Muscle layer of duodenum (tissue), 2 donors: Measurements from ENCODE around the gene KRTAP1-1.
"Not testable (repeated sequence)": the region's sequence is repeated elsewhere in the genome, so short reads cannot be mapped to it uniquely, and the experiment has no call there.

Source experiments
- H3K27ac ChIP-seq: one replicate; pipeline ENCODE4 v1.7.0; 2013; ENCODE audit warnings: mild to moderate bottlenecking, low read length
- H3K27me3 ChIP-seq: one replicate; pipeline ENCODE4 v1.7.0; 2013; ENCODE audit warnings: low read depth, mild to moderate bottlenecking, control low read depth, low read length
- H3K36me3 ChIP-seq, 2 donors: one replicate each; pipeline ENCODE4 v1.7.0; 2013; ENCODE audit warnings: low read length in 2 of 2, control low read depth in 1 of 2, mild to moderate bottlenecking in 1 of 2; ENCODE audit not compliant: insufficient read depth in 2 of 2, control insufficient read depth in 1 of 2
- H3K4me1 ChIP-seq, 2 donors: one replicate each; pipeline ENCODE4 v1.7.0; 2013; ENCODE audit warnings: low read length in 2 of 2, mild to moderate bottlenecking in 2 of 2, control low read depth in 1 of 2, moderate library complexity in 1 of 2; ENCODE audit not compliant: insufficient read depth in 2 of 2, control insufficient read depth in 1 of 2
- H3K4me3 ChIP-seq, 2 donors: one replicate each; pipeline ENCODE4 v1.7.0; 2013; ENCODE audit warnings: low read length in 2 of 2, low read depth in 1 of 2, mild to moderate bottlenecking in 1 of 2
- H3K9me3 ChIP-seq, 2 donors: one replicate each; pipeline ENCODE4 v1.7.0; 2013; ENCODE audit warnings: low read length in 2 of 2, control low read depth in 1 of 2, mild to moderate bottlenecking in 1 of 2; ENCODE audit not compliant: control insufficient read depth in 1 of 2
- donor health status: healthy.

Gene KRTAP1-1, protein sequence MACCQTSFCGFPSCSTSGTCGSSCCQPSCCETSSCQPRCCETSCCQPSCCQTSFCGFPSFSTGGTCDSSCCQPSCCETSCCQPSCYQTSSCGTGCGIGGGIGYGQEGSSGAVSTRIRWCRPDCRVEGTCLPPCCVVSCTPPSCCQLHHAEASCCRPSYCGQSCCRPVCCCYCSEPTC

DNA sequence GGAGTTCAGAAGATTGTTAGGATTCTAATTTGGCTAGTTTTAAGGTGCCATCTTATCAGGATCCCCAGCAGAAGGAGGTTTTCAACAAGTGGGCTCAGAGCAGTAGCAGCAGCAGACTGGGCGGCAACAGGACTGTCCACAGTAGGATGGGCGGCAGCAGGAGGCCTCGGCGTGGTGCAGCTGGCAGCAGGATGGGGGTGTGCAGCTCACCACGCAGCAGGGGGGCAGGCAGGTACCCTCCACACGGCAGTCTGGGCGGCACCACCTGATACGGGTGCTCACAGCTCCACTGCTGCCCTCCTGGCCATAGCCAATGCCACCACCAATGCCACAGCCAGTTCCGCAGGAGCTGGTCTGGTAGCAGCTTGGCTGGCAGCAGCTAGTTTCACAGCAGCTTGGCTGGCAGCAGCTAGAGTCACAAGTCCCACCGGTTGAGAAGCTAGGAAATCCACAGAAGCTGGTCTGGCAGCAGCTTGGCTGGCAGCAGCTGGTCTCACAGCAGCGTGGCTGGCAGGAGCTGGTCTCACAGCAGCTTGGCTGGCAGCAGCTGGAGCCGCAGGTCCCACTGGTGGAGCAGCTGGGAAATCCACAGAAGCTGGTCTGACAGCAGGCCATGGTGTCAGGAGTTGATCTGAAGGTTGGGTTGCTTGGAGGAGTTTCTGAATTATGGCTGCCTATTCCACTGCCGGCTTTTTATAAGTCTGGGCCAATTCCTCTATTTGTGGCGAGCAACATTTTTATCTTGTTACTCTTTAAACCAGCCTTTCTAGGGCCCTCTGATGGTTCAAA, at the start of gene KRTAP1-1:
Gene KRTAP1-1, minus strand, starts transcription at position 668 of the 789 bp plus-strand sequence. Its CDS starts 53 bp downstream, at position 615.
- H3K4me3 ChIP-seq, H3K27ac ChIP-seq, H3K9me3 ChIP-seq, H3K27me3 ChIP-seq, H3K4me1 ChIP-seq, H3K36me3 ChIP-seq: not testable (repeated sequence)

DNA sequence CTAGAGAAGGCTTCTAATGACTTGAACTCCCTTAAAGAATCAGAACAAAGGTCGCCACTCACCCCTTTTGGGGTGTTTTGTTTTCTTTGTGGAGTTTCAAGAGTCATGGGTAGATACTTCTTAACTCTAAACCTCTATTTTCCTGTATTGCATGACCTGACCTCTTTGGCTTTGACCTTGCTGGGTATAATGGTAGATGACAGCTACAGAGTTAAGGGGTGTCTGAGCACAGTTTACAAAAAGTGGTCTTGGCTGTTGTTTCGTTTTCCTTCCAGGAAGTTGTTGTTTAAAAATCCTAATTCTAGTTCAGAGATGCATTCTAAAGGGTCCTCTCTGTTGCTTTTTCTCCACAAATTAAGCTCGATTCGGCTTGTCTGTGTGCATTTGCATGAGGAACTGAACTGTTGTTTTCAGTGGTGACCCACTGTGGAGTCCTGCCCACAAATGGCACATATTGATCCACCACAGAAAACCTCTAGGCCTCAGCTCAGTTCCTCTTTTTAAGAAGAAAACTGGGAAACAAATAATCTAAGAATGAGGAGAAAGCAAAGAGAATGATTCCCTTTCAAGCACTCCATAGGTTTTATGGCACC, 47.6 kb upstream of the KRTAP1-1 start:
- H3K9me3 ChIP-seq, H3K27me3 ChIP-seq, H3K27ac ChIP-seq, H3K36me3 ChIP-seq, H3K4me3 ChIP-seq, H3K4me1 ChIP-seq: not testable (repeated sequence)

DNA sequence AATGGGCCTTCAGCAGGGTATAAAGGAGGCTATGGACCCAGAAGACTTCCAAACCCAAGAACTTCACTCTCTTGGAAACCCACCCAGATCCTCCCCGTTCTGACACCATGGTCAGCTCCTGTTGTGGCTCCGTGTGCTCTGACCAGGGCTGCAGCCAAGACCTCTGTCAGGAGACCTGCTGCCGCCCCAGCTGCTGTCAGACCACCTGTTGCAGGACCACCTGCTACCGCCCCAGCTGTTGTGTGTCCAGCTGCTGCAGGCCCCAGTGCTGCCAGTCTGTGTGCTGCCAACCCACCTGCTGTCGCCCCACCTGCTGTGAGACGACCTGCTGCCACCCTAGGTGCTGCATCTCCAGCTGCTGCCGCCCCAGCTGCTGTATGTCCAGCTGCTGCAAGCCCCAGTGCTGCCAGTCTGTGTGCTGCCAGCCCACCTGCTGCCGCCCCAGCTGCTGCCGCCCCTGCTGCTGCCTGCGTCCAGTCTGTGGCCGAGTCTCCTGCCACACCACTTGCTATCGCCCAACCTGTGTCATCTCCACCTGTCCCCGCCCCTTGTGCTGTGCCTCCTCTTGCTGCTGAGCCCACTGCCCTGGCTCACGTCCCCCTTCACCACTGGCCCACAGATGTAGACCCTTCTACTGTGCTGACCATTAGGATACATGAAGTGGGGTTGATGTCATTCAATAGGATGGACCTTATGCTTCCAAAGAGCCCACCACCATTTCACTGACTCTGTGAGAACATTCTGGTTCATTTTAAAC, 43.0 kb upstream of the KRTAP1-1 start, which contains the start of gene KRTAP4-7:
Gene KRTAP4-7, plus strand, starts transcription at position 51 of the 757 bp plus-strand sequence. Its CDS starts 57 bp downstream, at position 108.
- H3K4me1 ChIP-seq, H3K27ac ChIP-seq, H3K27me3 ChIP-seq, H3K9me3 ChIP-seq, H3K36me3 ChIP-seq, H3K4me3 ChIP-seq: not testable (repeated sequence)

DNA sequence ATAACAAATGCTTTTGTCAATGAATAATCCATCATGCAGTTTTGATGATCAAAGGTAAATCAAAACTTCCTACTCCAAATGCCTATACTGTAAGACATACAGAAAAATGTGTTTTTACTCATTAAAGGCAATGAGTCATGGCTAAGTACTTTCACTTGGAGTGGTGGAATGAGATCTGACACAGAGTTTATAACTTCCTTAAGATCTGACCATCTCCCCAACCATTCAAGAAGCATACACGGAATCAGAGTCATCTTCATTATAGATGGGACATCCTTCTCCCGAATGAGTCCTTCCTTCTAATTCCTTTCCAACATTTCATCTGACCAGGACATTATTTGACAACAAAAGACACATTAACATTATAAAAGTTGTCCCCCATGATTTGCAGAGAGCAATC, 42.2 kb upstream of the KRTAP1-1 start:
- not testable (repeated sequence) for H3K9me3 ChIP-seq, H3K27me3 ChIP-seq, H3K36me3 ChIP-seq, H3K4me1 ChIP-seq, H3K27ac ChIP-seq, H3K4me3 ChIP-seq

DNA sequence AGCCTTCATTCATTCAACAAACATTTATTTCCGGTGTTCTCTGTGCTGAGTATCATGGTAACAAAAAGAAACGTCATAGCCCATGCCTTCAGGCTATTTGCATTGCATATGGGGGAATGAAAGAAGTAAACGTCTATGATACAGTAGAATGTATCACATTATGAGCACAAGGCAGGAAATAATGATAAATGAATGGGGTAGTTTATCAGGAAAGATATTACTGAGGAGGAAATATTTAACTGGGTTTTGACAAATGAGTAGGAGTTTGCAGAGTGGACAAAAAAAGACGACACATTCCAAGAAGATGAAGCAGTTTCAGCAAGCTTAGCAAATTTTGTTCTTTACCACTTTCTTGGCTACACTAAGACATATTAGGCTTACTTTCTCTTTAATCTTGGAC, 41.4 kb upstream of the KRTAP1-1 start:
- H3K4me3 ChIP-seq: no peak overlapping the region
- no peaks in the 10 kb centered on the region for H3K4me1 ChIP-seq
- H3K36me3 ChIP-seq: no peaks in the 10 kb centered on the region
- H3K27me3 ChIP-seq: no peaks in the 10 kb centered on the region
- H3K9me3 ChIP-seq: no peaks in the 10 kb centered on the region
- no peak overlapping the region for H3K27ac ChIP-seq

DNA sequence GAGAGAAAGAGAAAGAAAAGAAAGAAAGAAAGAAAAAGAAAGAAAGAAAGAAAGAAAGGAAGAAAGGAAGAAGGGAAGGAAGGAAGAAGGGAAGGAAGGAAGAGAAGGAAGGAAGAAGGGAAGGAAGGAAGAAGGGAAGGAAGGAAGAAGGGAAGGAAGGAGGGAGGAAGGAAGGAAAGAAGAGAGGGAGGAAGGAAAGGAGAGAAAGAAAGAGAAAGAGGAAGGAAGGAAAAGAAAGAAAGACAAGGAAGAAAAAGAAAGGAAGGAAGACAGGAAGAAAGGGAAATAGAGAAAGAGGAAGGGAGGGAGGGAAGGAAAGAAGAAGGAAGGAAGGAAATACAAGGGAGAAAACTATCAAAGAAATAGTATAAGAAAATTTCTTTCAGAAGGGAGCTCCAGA, 35.5 kb upstream of the KRTAP1-1 start:
- Histone ChIP-seq H3K4me3 (no peak overlapping the region), H3K36me3 (no peaks in the 10 kb centered on the region), H3K27ac (no peak overlapping the region), H3K4me1 (no peaks in the 10 kb centered on the region), H3K27me3 (no peaks in the 10 kb centered on the region), H3K9me3 (no peaks in the 10 kb centered on the region)

DNA sequence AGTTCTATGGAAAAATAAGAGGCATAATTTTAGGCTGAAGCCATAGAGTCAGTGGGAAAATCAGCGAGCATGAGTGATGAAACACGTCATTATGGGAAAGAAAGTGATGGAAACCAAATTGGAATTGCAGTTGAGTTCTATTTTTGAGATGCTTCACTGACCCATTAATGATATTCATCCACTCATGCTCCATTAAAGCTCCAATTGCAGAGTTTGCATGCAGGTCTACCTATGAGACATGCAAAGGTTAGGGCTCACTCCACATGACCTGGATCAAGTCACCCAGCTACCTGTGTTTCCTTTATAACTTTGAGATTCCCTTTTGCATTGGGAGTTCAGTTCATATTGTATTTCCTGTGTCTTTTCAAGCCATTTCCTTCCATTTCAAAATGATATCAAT, 32.4 kb upstream of the KRTAP1-1 start:
- no peak overlapping the region for H3K27ac ChIP-seq
- H3K27me3 ChIP-seq: no peaks in the 10 kb centered on the region
- H3K9me3 ChIP-seq: no peaks in the 10 kb centered on the region
- H3K36me3 ChIP-seq: no peaks in the 10 kb centered on the region
- no peaks in the 10 kb centered on the region for H3K4me1 ChIP-seq
- H3K4me3 ChIP-seq: no peak overlapping the region

DNA sequence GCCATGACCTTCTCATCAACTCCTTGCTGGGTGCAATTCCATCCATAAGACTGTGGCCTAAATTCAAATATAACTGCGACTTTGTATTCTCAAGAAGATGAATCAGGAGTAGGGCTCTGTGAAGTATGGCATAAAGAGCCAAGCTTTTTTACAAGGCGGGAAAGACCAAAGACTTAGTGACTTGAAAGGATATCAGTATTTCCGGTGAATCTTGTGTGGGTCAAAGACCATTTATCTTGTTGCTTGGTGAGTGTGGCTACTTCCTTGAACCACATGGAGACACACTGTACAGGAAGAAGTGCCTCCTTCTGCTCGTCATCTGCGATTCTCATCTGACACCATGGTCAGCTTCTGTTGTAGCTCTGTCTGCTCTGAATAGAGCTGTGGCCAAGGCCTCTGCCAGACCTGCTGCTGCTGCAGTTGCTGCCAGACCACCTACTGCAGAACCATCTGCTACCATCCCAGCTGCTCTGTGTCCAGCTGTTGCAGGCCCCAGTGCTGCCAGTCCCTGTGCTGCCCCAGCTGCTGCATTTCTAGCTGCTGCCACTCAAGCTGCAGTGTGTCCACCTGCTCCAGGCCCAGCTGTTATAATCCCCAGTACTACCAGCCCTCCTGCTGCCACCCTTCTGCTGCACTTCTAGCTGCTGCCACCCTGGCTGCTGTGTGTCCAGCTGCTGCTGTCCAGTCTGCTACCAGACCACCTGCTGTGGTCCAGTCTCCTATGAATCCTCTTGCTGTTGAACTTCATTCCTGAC, 30.5 kb upstream of the KRTAP1-1 start:
- H3K9me3 ChIP-seq: no peaks in the 10 kb centered on the region
- H3K4me1 ChIP-seq: no peaks in the 10 kb centered on the region
- no peaks in the 10 kb centered on the region for H3K36me3 ChIP-seq
- no peak overlapping the region for H3K4me3 ChIP-seq
- no peaks in the 10 kb centered on the region for H3K27me3 ChIP-seq
- no peak overlapping the region for H3K27ac ChIP-seq

DNA sequence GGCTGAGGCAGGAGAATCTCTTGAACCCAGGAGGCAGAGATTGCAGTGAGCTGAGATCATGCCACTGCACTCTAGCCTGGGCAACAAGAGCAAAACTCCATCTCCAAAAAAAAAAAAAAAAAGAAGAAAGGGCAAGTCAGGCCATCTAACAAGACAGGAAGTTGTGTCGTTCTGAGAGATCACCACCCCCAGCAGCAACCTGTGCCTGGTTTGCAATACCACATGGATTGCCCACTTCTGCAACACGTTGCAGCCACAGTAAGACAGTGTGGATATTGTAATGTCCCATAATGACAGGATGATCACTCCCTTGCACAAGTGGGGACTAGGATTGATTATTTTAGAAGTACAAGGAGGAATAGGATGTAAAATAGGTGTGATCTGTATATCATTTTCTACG, 27.8 kb upstream of the KRTAP1-1 start:
- Histone ChIP-seq H3K4me3 (no peak overlapping the region), H3K4me1 (no peaks in the 10 kb centered on the region), H3K36me3 (no peaks in the 10 kb centered on the region), H3K27me3 (no peaks in the 10 kb centered on the region), H3K9me3 (no peaks in the 10 kb centered on the region), H3K27ac (no peak overlapping the region)

DNA sequence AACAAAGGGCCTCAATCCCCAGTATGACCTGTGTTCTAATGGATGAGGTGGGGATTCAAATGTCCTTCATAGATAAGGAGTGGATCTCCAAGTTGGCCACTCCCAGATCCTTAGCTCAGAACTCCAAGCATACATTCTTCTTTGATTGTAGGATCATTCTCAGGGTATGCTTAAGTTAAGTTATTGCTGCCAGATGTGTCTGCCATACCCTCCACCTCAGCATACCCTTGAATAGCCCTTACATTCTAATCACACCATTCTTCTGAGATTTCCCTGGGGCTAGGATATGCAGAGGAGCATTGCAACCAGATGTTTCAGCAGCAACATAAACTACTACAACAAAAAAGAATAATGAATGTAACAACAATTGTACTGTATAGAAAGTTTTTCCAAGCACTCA, 26.0 kb upstream of the KRTAP1-1 start:
- no peaks in the 10 kb centered on the region for H3K9me3 ChIP-seq
- H3K36me3 ChIP-seq: no peaks in the 10 kb centered on the region
- H3K27ac ChIP-seq: no peak overlapping the region
- H3K4me1 ChIP-seq: no peaks in the 10 kb centered on the region
- H3K4me3 ChIP-seq: no peak overlapping the region
- no peaks in the 10 kb centered on the region for H3K27me3 ChIP-seq
